NCI-H345 treated with DMSO at 0.1 percent for 48 hours (cell line): Measurements from ENCODE around the gene PLCB1.
"Not testable (repeated sequence)": the region's sequence is repeated elsewhere in the genome, so short reads cannot be mapped to it uniquely, and the experiment has no call there.

Experiments used
- DNase-seq: peaks from one replicate; lab custom pipeline; 2025; ENCODE audit not compliant: unreplicated experiment; lab: John Stamatoyannopoulos, UW

Gene PLCB1

DNA sequence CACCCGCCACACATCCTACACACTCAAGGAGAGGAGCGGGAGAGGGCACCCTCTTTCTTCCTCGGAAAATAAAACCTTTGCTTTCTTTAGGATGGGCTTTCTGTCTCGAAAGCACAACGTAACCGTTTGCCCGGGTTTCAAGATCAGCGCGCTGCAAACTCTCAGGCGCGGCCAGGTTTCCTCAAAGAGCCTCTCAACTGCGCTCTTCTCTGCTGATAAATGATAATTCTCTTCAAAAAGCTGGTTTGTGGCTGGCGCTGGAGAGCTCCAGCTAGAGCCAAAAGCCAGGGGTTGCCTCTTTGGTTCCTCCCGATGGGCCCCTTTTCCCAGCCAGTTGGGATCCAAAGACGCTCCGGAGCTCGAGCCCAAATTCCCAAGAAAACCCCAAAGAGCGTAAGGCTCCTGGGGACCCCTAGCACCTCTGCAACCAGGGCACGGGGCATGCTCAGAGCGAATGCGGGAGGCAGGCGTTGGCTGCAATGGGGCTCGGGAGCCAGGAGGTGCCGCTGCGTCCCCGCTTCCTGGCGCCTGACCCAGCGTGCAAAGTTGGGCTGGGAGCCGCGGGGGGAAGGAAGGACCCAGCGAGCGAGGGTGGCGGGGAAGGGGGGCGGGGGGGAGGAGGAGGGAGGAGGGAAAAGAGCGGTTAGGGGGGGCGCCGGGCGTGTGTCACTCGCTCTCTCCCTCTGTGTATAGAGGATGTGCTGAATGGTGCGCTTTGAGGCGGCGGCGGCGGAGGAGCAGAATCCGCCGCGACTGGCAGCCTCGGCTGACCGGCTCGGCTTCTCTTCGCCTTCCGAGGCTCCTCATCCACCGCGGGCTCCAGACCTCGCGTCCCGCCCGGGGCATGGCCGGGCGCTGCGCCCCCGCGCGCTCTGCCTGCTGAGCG lies at the start of gene PLCB1:
TSS of gene PLCB1 (plus strand) at position 669 of the 886 bp plus-strand sequence. CDS start 386 bp downstream, outside the sequence.
- DNase-seq, result peak; percentile 82

DNA sequence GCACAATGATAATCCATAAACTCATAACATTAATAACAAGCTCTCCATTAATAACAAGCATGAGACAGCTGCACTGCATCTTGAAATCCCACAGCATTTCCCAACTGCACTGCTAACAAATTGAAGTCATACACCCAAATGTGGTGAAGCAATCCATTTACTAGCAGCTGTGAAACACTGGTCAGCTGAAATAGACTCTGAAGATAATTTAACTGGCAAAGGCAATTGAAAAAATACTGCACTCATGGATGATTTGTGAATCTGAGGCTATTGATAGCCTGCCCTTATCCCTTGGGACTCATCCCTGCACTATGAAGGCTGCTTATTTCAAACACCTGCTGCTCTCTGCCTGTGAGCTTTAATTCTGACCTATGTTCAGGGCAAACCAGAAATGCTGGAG lies 49.1 kb upstream of the PLCB1 start:
- peak; percentile 44 for DNase-seq

GRCh38 chr20:8089668-8090067 lies 42.4 kb upstream of the PLCB1 start:
- no peak for DNase-seq

DNA sequence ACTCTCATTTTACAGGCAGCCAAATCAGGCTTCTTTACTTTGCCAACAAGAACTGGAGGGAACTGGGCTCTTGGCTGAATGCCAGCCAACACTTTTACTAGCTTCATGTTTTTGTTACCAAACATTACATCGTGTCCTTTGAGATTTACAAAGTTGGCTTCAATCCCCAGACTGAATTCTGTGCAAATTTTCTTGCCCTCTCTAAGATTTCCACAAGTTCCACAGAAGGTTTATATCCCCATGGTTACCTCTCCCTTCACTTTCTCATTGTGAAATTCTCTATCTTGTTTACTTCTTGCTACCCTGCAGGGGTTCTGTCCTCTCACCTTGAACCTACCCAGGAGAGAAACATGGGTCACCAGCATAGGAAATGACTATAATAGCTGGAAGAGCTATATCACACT lies 37.6 kb upstream of the PLCB1 start:
- DNase-seq, result peak; percentile 23

DNA sequence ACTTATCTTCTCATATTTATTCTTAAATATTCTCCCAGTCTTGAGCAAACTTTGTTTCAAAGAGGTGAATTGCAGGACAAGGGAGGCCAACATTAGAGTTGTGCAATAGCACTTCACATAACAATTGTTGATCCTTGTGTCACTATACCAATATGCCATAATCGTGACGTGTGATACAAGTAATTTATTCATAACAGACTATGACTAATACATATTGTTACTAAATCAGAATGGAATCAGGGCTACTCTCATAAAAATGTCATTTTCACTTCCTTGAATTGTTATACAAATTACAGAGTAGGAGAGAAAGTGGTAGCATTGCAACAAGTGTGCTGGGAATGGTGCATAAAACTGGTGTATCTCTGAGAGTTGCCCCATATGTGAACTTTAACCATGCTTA lies 37.2 kb upstream of the PLCB1 start:
- no peak for DNase-seq

DNA sequence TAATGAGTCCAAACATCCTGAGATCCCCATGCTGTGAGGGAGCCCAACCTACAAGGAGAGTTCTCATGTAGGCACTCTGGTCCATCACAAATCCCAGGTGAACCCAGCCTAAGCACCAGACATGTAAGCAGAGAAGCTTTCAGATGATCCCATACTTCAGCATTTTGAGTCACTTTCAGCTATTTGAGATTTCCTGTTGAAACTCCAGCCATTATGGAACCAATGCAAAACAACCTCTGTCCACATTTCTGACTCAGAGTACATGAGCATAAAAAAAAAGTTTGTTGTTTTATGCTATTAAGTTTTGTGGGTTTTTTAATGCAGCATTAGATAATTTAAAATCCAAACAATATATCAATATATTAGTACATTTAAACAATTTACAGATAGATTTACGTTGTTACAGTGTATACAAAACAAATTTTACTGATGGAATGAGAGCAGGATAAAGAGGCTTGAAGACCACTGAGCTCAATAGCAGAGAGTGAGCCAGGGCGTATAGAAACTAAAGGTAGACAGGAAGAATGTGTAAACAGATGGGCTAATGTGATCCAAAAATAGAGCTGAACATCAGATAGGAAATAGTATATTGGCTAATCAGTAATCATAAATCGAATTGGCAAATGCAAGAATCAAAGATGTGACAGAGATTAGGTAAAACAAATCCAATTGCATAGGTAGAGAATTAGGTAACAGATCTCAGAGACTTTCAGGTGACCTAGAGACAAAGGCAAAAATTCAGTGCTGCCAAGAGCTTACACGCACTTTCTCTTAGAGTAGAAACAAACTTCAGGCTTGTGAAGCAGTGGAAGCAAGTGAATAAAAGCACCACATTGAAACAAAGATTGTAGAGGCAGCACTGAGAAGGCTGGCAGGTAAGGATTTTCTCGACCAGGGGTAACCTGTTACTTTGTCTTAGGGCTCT lies 36.2 kb upstream of the PLCB1 start:
- no peak for DNase-seq

DNA sequence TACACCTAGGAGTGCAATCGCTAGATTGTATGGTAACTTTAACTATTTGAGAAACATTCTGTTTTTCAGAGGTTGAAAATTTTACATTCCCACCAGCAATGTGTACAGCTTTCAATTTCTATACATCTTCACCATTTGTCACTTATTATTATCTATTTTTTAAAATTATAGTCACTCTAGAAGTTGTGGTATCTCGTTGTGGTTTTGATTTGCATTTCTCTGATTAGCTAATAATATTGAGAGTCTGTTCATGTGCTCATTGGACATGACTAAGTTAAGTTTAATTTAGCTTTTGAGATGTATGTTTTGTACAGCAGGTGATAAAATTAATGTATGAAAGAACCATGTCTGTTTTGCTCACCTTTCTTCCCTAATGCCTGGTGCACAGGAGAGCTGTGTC lies 34.8 kb upstream of the PLCB1 start:
- DNase-seq, result no peak

- DNase-seq, result no peak
Observed at GRCh38 chr20:8104252-8104651, 27.8 kb upstream of the PLCB1 start.

GRCh38 chr20:8114612-8115011 lies 17.5 kb upstream of the PLCB1 start:
- not testable (repeated sequence) for DNase-seq

GRCh38 chr20:8115436-8115835 lies 16.6 kb upstream of the PLCB1 start:
- DNase-seq, result no peak

DNA sequence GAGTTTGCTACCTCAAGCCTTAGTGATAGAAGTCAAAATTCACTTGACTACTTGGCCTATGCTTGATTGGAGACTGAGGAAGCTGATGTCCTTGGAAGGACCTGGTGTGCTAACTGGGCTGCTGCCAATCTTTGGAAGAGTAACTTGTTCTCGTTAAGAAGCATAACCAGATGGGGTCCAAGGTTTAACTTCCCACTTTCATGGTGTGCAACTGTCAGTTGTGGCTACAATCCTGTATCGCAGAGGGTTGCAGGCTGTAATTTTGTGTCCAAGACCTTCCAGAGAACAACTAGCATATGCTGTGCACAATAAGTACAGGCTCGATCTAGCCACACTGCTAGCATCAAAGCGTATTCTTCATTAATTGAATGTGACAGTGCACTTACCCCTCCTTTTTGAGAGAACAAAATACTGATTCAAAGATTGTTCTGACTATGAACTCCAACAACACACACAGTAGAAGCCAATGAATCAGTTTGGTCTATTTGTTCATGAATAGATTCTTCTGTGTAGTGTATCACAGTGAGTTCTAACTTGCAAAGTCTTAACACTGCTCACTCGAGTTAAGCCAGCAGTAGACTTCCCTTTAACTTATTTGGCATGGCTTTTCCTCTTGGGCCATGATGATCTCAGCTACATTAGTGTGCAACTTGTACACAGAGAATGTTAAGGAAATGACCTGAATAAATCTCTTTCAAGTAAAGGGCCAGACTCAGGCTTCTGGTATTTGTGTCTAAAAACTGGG lies 15.8 kb upstream of the PLCB1 start:
- DNase-seq, result no peak

DNA sequence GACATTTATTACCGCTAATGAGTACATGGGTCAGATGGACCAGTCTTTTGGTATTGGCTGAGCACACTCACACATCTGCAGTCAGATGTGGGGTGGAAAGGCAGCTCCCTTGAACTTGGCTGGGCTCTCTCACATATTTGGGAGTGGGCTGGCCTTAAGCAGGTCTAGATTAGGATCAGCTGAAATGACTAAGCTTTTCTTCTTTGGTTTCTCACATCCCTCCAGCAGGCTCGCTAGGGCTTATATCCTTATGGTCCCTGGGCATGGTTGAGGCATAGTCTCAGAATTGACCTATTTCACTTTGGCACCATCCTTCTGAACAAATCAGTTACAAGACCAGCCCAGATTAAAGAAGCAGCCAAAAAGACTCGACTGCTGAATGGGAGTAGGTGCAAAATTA lies 14.4 kb upstream of the PLCB1 start:
- DNase-seq, result no peak

- no peak for DNase-seq
Observed at GRCh38 chr20:8118039-8118438, 14.0 kb upstream of the PLCB1 start.

DNA sequence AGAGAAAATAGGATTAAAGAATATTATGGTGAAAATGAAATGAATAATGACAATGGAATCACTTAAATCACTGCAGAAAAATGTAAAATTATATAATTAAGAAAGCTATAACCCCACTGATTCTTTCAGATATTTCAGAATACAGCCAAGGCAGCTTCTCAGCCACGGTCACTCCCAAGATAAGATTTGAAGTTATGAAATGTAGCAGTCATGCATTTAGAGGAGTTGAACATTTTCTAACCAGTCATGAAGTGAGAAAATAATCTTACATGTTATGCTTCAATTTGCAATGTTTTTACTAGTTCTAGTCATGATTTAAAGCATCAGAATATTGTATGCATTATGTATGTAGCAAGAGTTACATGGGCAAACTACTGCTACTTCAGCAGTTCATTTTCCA lies 13.3 kb upstream of the PLCB1 start:
- no peak for DNase-seq

DNA sequence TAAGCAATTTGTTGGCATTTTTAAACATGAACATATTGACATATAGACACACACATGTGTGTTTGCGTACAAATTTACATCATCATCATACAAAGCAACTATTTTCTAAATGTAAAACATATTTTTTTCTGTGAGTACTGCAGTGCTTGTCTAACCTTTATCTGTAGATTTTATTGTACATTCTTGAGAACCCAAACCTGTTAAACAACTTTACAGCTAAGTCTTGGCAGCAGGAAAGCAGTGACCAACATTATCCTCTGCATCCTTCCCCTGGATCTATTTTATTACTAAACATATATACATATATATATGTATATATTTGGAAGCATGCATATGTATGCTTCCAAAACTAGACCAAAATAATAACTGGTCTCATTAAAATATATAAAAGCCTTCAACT lies 10.4 kb upstream of the PLCB1 start:
- DNase-seq, result no peak

- DNase-seq, result no peak
Observed at GRCh38 chr20:8124639-8125038, 7.4 kb upstream of the PLCB1 start.

- no peak for DNase-seq
Observed at GRCh38 chr20:8126181-8126580, 5.9 kb upstream of the PLCB1 start.

GRCh38 chr20:8126841-8127378 lies 5.2 kb upstream of the PLCB1 start:
- no peak for DNase-seq

DNA sequence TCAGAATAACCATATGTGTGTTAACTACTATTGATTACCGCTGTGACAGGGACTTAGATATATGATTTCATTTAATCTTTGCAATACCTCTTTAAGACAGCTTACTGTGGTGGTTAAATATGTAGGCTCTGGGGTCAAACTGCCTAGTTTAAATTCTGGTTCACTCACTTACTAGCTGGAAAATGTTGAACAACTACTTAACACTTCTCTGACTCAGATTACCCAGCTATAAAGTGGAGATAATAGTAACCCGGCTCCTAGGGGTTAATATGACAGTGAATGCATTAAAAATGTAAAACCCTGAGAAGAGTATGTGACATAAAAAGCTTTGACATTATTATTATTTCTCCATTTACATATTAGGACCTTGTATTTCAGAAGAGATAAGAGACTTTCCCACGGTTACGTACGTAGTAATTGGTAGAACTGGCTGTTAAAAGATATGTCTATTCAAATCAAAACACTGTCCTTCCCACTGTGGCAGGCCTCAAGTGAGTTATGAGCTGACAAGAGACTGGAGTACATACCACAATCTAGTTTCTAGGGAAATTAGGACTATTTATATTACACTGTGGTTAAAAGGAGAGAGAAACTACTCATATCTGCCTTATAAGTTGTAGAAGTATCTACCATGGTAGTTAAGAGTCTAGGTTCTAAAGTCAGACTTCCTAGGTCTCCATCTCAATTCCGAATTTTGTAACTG lies 4.4 kb upstream of the PLCB1 start:
- DNase-seq, result no peak

DNA sequence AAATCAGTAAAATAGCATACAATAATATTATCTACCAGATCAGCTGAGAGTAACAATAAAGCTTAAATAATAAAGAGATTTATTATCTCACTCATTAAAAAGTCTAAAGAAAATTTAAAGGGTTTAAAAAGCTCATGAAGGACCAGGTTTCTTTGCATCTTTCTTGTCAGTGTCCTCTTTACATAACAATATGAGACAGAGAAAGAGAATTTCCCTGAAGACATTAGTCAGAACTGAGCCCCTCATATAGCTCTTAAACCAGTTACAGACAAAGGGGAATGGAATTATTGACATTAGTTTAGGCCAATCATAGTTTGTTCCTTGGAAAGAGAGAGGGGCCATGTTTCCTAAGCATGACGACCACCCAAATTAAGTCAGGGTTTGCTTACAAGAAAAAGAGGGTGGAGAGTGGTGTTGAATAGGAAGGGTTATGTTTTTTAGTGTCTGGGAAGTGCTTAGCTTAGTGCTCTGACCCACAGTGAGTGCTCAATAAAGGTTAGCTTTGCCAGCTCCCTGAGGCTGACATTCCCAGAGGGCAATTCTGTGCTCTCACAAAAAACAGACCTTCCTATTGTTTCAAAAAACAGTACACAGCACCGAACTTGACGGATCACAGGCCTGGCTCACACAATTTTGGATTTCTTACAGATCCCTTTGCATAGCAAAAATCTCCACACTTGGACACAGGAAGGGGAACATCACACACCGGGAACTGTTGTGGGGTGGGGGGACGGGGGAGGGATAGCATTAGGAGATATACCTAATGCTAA lies 3.6 kb upstream of the PLCB1 start:
- DNase-seq, result no peak
